ENCODE results near the gene TKT. TPM values are rescaled to one million over a fixed set of nuclear protein-coding genes. Genes with fewer than 3 reads are reported as not detected.

The TKT gene
- total and polyA plus RNA-seq, 2 of the 8 experiments (the other 6 are each of a cell fraction or from before 2014, with no cell fraction given): 418 to 986 TPM

DNA sequence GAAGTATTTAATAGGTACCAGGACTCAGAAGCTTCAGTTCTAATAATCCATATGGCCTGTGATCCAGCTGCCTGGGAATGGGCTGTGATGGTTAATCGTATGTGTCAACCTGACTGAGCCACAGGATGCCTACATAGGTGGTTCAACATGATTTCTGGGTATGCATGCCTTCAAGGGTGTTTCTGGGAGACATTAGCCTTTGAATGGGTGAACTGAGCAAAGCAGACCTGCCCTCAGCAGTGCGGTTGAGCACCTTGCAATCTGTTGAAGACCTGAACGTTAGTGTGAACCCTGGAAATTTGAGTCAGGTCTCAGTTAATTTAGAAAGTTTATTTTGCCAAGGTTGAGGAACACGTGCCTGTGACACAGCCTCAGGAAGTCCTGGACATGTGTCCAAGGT is 22.8 kb upstream of the TKT start:
- Histone ChIP-seq H3K18ac (ENCODE audit: extremely low read depth, low read length) (no peak overlapping the region), H2BK20ac (ENCODE audit: low read length) (no peak overlapping the region), H4K8ac (ENCODE audit: extremely low read depth, insufficient read depth, low read length) (no peak overlapping the region), H4K20me1 (replicated peaks in 1 of 2; ENCODE audit: control insufficient read depth in 1 of 2, insufficient read depth in 2 of 2, low read length in 2 of 2) (peaks cover 0 to 2% of the 10 kb centered on the region in 2 experiments), H3K4me2 (ENCODE audit: insufficient read depth in 1 of 2, low read depth in 2 of 2, low read length in 2 of 2) (no peak overlapping the region), H3K4me1 (replicated peaks in 1 of 4; ENCODE audit: control insufficient read depth in 3 of 4, insufficient read depth in 4 of 4, low read length in 3 of 4) (peaks cover 0 to 5% (median 3%) of the 10 kb centered on the region in 4 experiments; a peak in 3 of 7 replicates), H2BK5ac (ENCODE audit: low read depth, low read length) (peak overlapping the region; percentile 44; the same call in 1 of the 2 replicates), H3K14ac (ENCODE audit: insufficient read length) (no peak overlapping the region), H3K23ac (ENCODE audit: insufficient read length) (no peak overlapping the region), H3K56ac (replicated peaks; ENCODE audit: insufficient read length, low read depth, low read length) (no peak overlapping the region), H2BK15ac (ENCODE audit: low read length) (no peak overlapping the region), H3K79me1 (ENCODE audit: low read depth, low read length) (no peaks in the 10 kb centered on the region), H2BK120ac (replicated peaks; ENCODE audit: low read depth, low read length) (no peak overlapping the region), H3K27ac (ENCODE audit: low read depth, low read length) (no peak overlapping the region), H3K79me2 (ENCODE audit: control insufficient read depth in 1 of 2, insufficient read depth in 2 of 2, low read length in 2 of 2) (no peaks in the 10 kb centered on the region), H2AFZ (ENCODE audit: low read length) (no peak overlapping the region), H4K5ac (ENCODE audit: insufficient read length, low read depth, low read length) (no peak overlapping the region), H3K27me3 (replicated peaks in 1 of 4; ENCODE audit: control insufficient read depth in 3 of 4, extremely low read depth in 1 of 4, insufficient read depth in 3 of 4, low read length in 3 of 4) (no peaks in the 10 kb centered on the region; a peak in 2 of 7 replicates), H2BK12ac (ENCODE audit: low read depth, low read length) (no peak overlapping the region; the same call in 1 of the 2 replicates), H2AK5ac (ENCODE audit: low read depth, low read length) (no peak overlapping the region), H3K9me3 (ENCODE audit: insufficient read depth in 2 of 2, low read depth in 1 of 2, low read length in 1 of 2) (no peaks in the 10 kb centered on the region), H4K91ac (replicated peaks; ENCODE audit: insufficient read length, low read length) (no peak overlapping the region), H3K4ac (replicated peaks; ENCODE audit: insufficient read length, low read depth, low read length) (no peak overlapping the region), H3K23me2 (ENCODE audit: low read depth, low read length) (0 out of 2 replicates have a peak, but pooled peaks cover 1% of the 10 kb centered on the region), H3K36me3 (ENCODE audit: control insufficient read depth in 2 of 4, insufficient read depth in 4 of 4, low read length in 3 of 4) (peaks cover 0 to 4% (median 0%) of the 10 kb centered on the region in 4 experiments; a peak in 1 of 8 replicates), H3K4me3 (ENCODE audit: extremely low read depth in 1 of 4, insufficient read depth in 2 of 4, low read depth in 3 of 4, low read length in 4 of 4) (no peak overlapping the region), H3K9ac (replicated peaks in 1 of 4; ENCODE audit: extremely low read depth in 1 of 4, low read depth in 3 of 4, low read length in 3 of 4) (no peak overlapping the region)
- POLR2A ChIA-PET (ENCODE audit: partially characterized antibody): interaction anchor here (0.6 to 6.3 kb wide), 5 partner anchors 8 to 299 kb away, joined by 3 to 52 read pairs (median 5); partner anchors contain the start of gene TKT
- FAIRE-seq (peak; percentile 42), DNase-seq (ENCODE audit: low read depth in 1 of 2, low spot score in 2 of 2) (no peak)
- 87% methylated on average over 4 of the region's 4 CpGs; no CpG with 5 or more reads in 1 of the 2 experiments for WGBS, 2 experiments (ENCODE audit: extremely low coverage in 1 of 2, insufficient coverage in 1 of 2, insufficient read length in 1 of 2, insufficient replicate concordance in 2 of 2, low coverage in 1 of 2, low lambda C conversion rate in 2 of 2, missing lambda C conversion rate in 1 of 2)
- CTCF ChIA-PET (ENCODE audit: partially characterized antibody): interaction anchor here (0.7 to 1.3 kb wide), 2 partner anchors 25 to 333 kb away, joined by 3 read pairs; no protein-coding TSS in a partner anchor
- TF ChIP-seq BRCA1 (IDR thresholded peaks at IDR 0.05; ENCODE audit: low read depth, low read length) (no peak), SIX5 (IDR thresholded peaks at IDR 0.05; ENCODE audit: low read depth, low read length) (no peak), TCF12 (IDR thresholded peaks at IDR 0.05; ENCODE audit: low read depth, low read length) (no peak)

All from H1 (cell line).